Measurements from ENCODE around the gene SLC49A3.

SLC49A3 gene

DNA sequence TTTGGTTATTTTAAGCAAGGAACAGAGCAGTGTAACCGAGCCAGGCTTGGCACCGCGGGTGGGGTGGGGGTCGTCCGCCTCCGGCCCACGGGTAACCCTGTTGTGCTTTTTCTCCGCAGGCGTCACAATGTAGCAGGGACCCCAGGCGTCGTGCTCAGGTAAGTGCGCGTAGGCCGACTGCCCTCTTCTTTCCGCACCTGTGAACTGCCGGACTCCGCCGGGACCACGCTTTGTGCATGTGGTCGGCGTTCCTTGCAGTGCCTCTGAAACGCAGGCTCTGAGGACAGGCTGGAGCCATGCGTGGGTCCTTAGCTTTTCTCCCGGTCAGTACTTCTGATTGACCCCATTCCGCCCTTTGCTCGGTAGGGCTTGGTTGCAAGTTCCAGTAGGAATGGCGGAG is 41.6 kb upstream of the SLC49A3 start:
- H3K4me3 ChIP-seq (ENCODE audit: severe bottlenecking), result no peak overlapping the region
- peaks cover 36% of the 10 kb centered on the region for H3K36me3 ChIP-seq (ENCODE audit: low read depth)
- TF ChIP-seq, protein P1, sequence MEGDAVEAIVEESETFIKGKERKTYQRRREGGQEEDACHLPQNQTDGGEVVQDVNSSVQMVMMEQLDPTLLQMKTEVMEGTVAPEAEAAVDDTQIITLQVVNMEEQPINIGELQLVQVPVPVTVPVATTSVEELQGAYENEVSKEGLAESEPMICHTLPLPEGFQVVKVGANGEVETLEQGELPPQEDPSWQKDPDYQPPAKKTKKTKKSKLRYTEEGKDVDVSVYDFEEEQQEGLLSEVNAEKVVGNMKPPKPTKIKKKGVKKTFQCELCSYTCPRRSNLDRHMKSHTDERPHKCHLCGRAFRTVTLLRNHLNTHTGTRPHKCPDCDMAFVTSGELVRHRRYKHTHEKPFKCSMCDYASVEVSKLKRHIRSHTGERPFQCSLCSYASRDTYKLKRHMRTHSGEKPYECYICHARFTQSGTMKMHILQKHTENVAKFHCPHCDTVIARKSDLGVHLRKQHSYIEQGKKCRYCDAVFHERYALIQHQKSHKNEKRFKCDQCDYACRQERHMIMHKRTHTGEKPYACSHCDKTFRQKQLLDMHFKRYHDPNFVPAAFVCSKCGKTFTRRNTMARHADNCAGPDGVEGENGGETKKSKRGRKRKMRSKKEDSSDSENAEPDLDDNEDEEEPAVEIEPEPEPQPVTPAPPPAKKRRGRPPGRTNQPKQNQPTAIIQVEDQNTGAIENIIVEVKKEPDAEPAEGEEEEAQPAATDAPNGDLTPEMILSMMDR (IDR thresholded peaks at IDR 0.05; ENCODE audit: poor library complexity, severe bottlenecking), result no peak
- ATAC-seq (ENCODE audit: low read depth) (no peak), DNase-seq (ENCODE audit: low spot score) (no peak)
- no peaks in the 10 kb centered on the region for H3K27me3 ChIP-seq (ENCODE audit: insufficient read depth, poor library complexity, severe bottlenecking)
- H3K27ac ChIP-seq (ENCODE audit: poor library complexity, severe bottlenecking), result no peak overlapping the region
- no peaks in the 10 kb centered on the region for H3K4me1 ChIP-seq (ENCODE audit: insufficient read depth, poor library complexity, severe bottlenecking)
- H3K9me3 ChIP-seq (ENCODE audit: severe bottlenecking), result no peaks in the 10 kb centered on the region

DNA sequence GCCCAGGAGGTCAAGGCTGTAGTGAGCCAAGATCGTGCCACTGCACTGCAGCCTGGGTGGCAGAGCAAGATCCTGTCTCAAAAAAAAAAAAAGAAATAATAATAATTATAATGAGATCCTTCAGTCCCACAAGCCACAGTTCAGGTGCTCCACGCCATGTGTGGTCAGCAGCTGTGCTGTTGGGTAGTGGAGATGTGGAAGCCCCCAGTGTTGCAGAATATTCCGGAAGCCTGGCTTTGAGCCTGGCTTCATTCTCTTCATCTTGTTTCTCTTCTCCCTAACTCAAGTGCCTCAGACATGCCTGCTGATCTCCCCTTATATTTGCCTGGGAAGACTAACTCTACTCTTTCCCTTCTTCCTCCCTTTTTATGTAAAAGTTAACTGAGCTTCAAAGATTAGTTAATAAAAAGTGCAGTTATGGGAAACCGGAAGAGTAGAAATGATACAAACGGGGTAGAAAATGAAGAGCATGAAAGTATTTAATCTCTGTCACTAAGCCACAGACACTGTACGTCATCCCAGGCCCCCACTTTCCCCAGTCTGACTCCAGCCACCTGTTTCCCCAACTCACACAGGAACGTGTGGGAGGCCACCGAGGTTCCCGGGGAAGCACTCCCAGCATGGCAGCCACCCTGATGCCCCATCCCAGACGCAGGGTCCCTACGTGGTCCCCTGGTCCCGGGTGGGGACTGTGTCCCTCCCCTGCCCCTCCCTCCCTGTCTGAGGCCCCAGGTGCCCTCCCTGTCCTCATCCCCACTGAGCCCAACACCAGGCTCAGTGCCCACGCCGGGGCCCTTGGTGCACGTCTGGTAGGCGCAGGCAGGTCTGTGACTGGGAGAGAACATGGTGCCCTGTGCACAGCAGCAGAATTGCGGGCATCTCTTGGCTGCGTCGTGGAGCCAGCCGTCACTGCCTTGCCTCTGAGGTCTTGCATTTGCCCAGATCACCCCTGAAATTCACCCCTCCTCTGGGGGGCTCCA is 40.7 kb upstream of the SLC49A3 start:
- no peaks in the 10 kb centered on the region for H3K27me3 ChIP-seq (ENCODE audit: insufficient read depth, poor library complexity, severe bottlenecking)
- no peak overlapping the region for H3K4me3 ChIP-seq (ENCODE audit: severe bottlenecking)
- DNase-seq (ENCODE audit: low spot score), result no peak
- H3K36me3 ChIP-seq (ENCODE audit: low read depth), result peaks cover 27% of the 10 kb centered on the region
- ATAC-seq (ENCODE audit: low read depth), result no peak
- H3K4me1 ChIP-seq (ENCODE audit: insufficient read depth, poor library complexity, severe bottlenecking), result no peaks in the 10 kb centered on the region
- H3K27ac ChIP-seq (ENCODE audit: poor library complexity, severe bottlenecking), result no peak overlapping the region
- TF ChIP-seq, protein P1 (IDR thresholded peaks at IDR 0.05; ENCODE audit: poor library complexity, severe bottlenecking), result no peak
- H3K9me3 ChIP-seq (ENCODE audit: severe bottlenecking), result no peaks in the 10 kb centered on the region

DNA sequence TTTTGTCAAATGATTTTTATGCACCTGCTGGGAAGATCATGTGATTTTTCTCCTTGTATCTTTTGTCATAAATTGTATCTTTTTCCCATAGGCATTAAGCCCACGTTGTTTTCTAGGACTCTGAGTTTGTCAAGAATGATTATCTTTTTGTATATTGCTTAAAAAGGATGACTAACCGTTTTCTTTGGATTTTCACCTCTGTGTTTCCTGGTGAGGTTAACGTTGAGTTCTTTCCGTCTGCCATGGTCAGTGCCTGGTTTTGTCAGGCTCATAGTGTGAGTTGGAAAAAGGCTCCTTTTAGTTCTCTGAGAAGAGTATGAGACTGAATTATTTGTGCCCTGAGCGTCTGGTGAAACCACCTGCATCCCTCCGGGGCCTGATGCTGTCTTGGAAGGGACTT is 38.6 kb upstream of the SLC49A3 start:
- TF ChIP-seq, protein P1 (IDR thresholded peaks at IDR 0.05; ENCODE audit: poor library complexity, severe bottlenecking), result no peak
- no peaks in the 10 kb centered on the region for H3K4me1 ChIP-seq (ENCODE audit: insufficient read depth, poor library complexity, severe bottlenecking)
- H3K36me3 ChIP-seq (ENCODE audit: low read depth), result peaks cover 12% of the 10 kb centered on the region
- DNase-seq (ENCODE audit: low spot score) (no peak), ATAC-seq (ENCODE audit: low read depth) (no peak)
- no peaks in the 10 kb centered on the region for H3K27me3 ChIP-seq (ENCODE audit: insufficient read depth, poor library complexity, severe bottlenecking)
- no peak overlapping the region for H3K27ac ChIP-seq (ENCODE audit: poor library complexity, severe bottlenecking)
- no peak overlapping the region for H3K4me3 ChIP-seq (ENCODE audit: severe bottlenecking)
- H3K9me3 ChIP-seq (ENCODE audit: severe bottlenecking), result no peaks in the 10 kb centered on the region

DNA sequence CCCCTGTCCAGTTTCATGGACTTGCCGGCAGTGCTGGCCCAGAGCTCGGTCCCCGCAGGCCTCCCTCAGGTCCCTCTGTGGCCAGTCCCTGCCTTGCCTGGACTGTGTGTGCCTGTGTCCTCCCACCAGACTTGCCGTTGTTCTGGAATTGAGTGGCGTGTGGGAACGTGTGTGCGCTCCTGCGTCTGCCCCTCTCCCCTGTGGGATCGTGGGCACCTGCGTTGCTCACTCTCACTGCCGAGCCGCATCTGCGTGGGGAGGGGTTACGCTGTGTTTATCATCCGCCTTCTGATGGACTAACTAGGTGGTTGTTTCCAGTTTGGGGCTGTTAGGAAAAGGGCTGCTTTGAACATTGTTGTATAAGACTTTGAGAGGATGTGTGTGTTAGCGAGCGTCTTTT is 37.9 kb upstream of the SLC49A3 start:
- Histone ChIP-seq H3K27ac (ENCODE audit: poor library complexity, severe bottlenecking) (no peak overlapping the region), H3K27me3 (ENCODE audit: insufficient read depth, poor library complexity, severe bottlenecking) (no peaks in the 10 kb centered on the region), H3K36me3 (ENCODE audit: low read depth) (peaks cover 9% of the 10 kb centered on the region), H3K9me3 (ENCODE audit: severe bottlenecking) (no peaks in the 10 kb centered on the region), H3K4me1 (ENCODE audit: insufficient read depth, poor library complexity, severe bottlenecking) (no peaks in the 10 kb centered on the region), H3K4me3 (ENCODE audit: severe bottlenecking) (no peak overlapping the region)
- DNase-seq (ENCODE audit: low spot score) (no peak), ATAC-seq (ENCODE audit: low read depth) (no peak)
- TF ChIP-seq, protein P1 (IDR thresholded peaks at IDR 0.05; ENCODE audit: poor library complexity, severe bottlenecking), result no peak

All from RWPE2 (cell line).